OCI-LY3 (cell line): ENCODE data around the gene ATP6V0A1.

Experiments
- CTCF ChIP-seq: fragments of 200-600, 300-600 bp; sonication (generic); IDR thresholded peaks from 2 replicates; pipeline ENCODE4 v1.5.1; 2014; ENCODE audit warnings: antibody characterized with exemption, low read length, low read depth
- EZH2phosphoT487 ChIP-seq: fragments of 200-600 bp; shearing (Covaris generic); IDR thresholded peaks from 2 replicates; pipeline ENCODE4 v1.6.1; 2018; ENCODE audit warnings: antibody characterized with exemption, mixed run types, low read depth

GRCh38 chr17:42563950-42564349, 105.3 kb downstream of the ATP6V0A1 start:
- TF ChIP-seq CTCF: no peak
- TF ChIP-seq EZH2phosphoT487: no peak
